GM06990 (cell line): Measurements from ENCODE around the gene ARHGAP26.

Experiments
- DNase-seq: peaks from one replicate; pipeline ENCODE4 v3.0.0-alpha.2; 2011; ENCODE audit not compliant: insufficient read length; ENCODE audit errors: extremely low read depth
- H3K27me3 ChIP-seq: replicated peaks from 2 replicates; pipeline ENCODE4 v1.6.0; 2011; ENCODE audit warnings: low read length; ENCODE audit not compliant: control insufficient read depth, insufficient read depth
- H3K36me3 ChIP-seq: 2 replicates; pipeline ENCODE4 v1.5.1; 2011; ENCODE audit warnings: low read length; ENCODE audit not compliant: control insufficient read depth, insufficient read depth
- H3K4me3 ChIP-seq: replicated peaks from 2 replicates; pipeline ENCODE4 v1.5.1; 2011; ENCODE audit warnings: low read depth, mild to moderate bottlenecking, control low read depth, low read length
- TF ChIP-seq, protein P1 (sequence below): IDR thresholded peaks from 2 replicates; pipeline ENCODE4 v1.5.1; 2011; ENCODE audit warnings: low read length, control low read depth, mild to moderate bottlenecking, inconsistent platforms; ENCODE audit not compliant: insufficient read depth, poor library complexity, severe bottlenecking

The ARHGAP26 gene

DNA sequence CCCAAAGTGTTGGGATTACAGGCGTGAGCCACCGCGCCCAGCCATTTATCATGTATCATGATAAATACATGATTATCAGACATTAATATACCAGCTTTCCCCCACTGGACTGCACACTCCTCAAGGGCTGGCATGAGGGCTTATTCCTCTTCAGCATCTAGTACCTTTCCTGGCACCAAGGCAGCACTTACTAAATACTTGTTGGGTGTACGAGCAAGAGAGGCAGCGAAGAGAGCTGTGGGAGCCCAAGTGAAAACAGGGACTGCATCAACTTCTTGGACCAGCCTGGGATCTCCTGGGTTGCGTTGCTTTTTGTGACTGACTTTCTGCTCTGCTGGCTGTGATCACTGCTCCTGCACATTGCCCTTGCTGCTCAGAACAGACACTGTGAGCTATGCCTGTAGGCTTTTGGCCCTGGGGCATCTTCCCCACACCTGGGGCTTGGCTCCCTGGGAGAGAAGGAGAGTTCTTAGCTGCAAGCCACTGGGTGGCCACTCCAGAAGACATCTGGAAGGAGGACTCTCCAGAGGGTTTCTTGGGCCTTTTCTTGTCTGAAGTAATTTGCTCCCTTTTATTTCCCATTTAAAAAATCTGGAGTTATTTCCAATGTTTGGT, 409.1 kb downstream of the ARHGAP26 start:
- TF ChIP-seq, protein P1, sequence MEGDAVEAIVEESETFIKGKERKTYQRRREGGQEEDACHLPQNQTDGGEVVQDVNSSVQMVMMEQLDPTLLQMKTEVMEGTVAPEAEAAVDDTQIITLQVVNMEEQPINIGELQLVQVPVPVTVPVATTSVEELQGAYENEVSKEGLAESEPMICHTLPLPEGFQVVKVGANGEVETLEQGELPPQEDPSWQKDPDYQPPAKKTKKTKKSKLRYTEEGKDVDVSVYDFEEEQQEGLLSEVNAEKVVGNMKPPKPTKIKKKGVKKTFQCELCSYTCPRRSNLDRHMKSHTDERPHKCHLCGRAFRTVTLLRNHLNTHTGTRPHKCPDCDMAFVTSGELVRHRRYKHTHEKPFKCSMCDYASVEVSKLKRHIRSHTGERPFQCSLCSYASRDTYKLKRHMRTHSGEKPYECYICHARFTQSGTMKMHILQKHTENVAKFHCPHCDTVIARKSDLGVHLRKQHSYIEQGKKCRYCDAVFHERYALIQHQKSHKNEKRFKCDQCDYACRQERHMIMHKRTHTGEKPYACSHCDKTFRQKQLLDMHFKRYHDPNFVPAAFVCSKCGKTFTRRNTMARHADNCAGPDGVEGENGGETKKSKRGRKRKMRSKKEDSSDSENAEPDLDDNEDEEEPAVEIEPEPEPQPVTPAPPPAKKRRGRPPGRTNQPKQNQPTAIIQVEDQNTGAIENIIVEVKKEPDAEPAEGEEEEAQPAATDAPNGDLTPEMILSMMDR, result no peak
- Histone ChIP-seq H3K4me3 (no peak overlapping the region), H3K27me3 (no peaks in the 10 kb centered on the region), H3K36me3 (peaks cover 2% of the 10 kb centered on the region; the same call in 1 of the 2 replicates)
- DNase-seq, result no peak

DNA sequence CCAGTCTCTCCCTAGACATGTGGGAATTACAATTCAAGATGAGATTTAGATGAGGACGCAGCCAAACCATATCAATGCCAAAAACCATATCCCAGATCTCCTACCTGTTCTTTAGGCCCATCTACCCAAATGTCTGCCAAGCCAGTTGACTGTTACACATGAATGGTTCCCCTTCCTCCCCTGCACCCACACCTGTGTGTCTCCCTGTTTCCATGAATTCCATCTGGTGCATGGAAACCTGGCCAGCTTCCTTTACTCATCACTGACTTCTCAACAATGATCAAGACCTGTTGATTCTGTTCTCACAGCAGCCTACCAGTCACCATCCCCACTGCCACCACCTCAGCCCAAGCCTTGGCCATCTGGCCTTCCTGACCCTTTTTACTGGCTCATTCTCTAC, 410.6 kb downstream of the ARHGAP26 start:
- TF ChIP-seq, protein P1, result no peak
- DNase-seq, result no peak
- H3K36me3 ChIP-seq, result peaks cover 2% of the 10 kb centered on the region; the same call in 1 of the 2 replicates
- H3K4me3 ChIP-seq, result no peak overlapping the region
- H3K27me3 ChIP-seq, result no peaks in the 10 kb centered on the region

DNA sequence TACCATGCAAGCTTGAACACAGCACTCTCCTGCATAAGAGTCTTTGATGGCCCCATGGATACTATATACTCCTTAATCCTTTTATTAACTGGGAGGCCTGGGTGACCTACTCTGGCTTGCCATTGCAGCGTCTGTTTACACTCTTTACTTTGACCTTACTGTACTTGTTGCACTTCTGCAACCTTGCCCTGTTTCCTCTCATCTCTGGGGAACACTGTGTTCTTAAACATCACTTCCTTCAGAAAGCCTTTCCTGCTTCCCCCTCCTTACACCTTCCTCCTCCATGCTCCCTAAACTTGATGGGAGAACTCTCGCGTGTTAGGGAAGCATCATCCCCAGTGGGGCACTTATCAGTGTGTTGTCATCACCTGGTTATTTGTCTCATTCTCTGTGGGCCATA, 411.0 kb downstream of the ARHGAP26 start:
- TF ChIP-seq, protein P1, result no peak
- Histone ChIP-seq H3K4me3 (no peak overlapping the region), H3K27me3 (no peaks in the 10 kb centered on the region), H3K36me3 (peaks cover 2% of the 10 kb centered on the region; the same call in 1 of the 2 replicates)
- no peak for DNase-seq

DNA sequence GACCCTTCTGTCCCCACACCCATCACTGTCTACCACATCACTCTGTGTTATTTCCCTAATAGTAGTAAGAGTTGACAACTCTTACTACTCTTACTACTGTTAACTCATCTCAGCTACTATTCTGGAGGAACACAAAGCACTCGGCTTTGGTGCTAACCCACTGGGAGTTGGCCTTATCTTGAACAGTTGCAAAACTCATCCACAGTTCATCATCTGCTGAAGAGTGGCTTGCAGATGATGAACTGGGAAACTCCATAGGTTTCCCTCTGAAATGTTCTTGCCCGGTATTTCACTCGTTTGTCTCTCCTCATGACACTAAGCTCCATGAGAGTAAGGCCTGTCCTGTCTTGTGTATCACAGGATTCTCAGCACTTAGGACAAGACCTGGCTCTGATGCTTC, 411.9 kb downstream of the ARHGAP26 start:
- no peak overlapping the region for H3K4me3 ChIP-seq
- TF ChIP-seq, protein P1, result no peak
- no peak for DNase-seq
- H3K27me3 ChIP-seq, result no peaks in the 10 kb centered on the region
- H3K36me3 ChIP-seq, result peaks cover 2% of the 10 kb centered on the region; the same call in 1 of the 2 replicates

DNA sequence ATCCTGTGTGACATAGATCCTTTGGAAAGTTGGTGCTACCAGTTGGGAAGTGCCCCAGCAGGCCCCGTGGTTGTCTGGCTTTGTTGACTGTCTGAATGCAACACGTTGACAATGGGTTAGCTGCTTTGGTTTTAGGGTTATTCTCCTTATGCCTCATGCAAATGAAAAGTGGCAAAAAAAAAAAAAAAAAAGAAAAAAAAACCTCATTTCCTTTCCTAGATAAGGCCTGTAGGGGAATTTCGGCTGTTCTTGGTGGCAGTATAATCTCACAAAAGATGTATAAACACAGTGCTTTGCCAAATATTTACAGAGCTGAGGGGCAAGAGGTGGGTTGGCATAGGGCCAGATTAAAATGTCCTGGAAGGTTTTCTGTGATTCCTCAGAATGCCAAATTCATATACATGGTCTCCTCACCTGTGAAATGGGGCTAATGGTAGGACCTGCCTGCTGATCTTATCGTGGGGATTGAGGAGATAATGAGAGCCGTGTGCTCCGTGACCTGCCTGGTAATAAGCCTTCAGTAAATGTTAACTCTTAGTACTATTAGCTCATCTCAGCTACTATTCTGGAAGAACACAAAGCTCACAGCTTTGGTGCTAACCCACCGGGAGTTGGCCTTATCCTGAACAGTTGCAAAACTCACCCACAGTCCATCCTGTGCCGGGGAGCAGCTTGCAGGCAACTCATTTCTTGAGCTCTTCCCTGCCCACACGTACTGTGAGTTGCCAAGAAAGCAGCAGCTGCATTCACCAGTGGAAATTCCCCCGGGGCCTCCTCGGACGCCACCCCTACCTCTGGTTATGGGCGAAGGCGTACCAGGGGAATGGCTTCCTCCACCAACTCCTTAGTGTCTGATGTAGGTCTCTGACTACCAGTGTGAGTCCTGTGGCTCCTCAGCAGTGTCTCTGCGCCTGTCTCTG, 413.0 kb downstream of the ARHGAP26 start:
- H3K36me3 ChIP-seq, result peaks cover 2% of the 10 kb centered on the region; the same call in 1 of the 2 replicates
- TF ChIP-seq, protein P1, result no peak
- DNase-seq, result peak; percentile 84
- peak overlapping the region; percentile 41 for H3K4me3 ChIP-seq
- no peaks in the 10 kb centered on the region for H3K27me3 ChIP-seq
